Activated CD8-positive, alpha-beta T cell treated with anti-CD3 and anti-CD28 coated beads for 36 hours (primary cell): ENCODE measurements around the gene THBD. TPM values are rescaled to one million over a fixed set of nuclear protein-coding genes. Genes with fewer than 3 reads are reported as not detected.

Source experiments
- ATAC-seq: fragments of 200-7000 bp; cut with Tn5 transposase; one replicate; pipeline ENCODE4 v1.10.0; 2021; ENCODE audit warnings: mild to moderate bottlenecking, moderate library complexity
- CTCF ChIA-PET: fragments of 350-600 bp; sonication (Branson Sonifier 250); formaldehyde crosslinking; loops from one replicate; lab custom pipeline; 2021; ENCODE audit warnings: antibody characterized with exemption; lab: Charles Lee
- POLR2A ChIA-PET: fragments of 350-600 bp; sonication (Branson Sonifier 250); formaldehyde crosslinking; loops from one replicate; lab custom pipeline; 2021; ENCODE audit warnings: antibody characterized with exemption; lab: Charles Lee
- DNase-seq: peaks from one replicate; pipeline ENCODE4 v3.0.0-alpha.2; 2020
- H3K27ac Mint-ChIP-seq: one replicate; pipeline ENCODE4 v1.8.0; 2021; ENCODE audit warnings: mild to moderate bottlenecking, mixed read lengths
- H3K27me3 Mint-ChIP-seq: one replicate; pipeline ENCODE4 v1.8.0; 2021; ENCODE audit warnings: mixed read lengths
- H3K36me3 Mint-ChIP-seq: one replicate; pipeline ENCODE4 v1.8.0; 2021; ENCODE audit warnings: low read depth, mixed read lengths
- H3K4me1 Mint-ChIP-seq: one replicate; pipeline ENCODE4 v1.8.0; 2021; ENCODE audit warnings: low read depth, mixed read lengths
- H3K4me3 Mint-ChIP-seq: one replicate; pipeline ENCODE4 v1.8.0; 2021; ENCODE audit warnings: mild to moderate bottlenecking, moderate library complexity, mixed read lengths
- H3K9me3 Mint-ChIP-seq: one replicate; pipeline ENCODE4 v1.8.0; 2021; ENCODE audit warnings: mixed read lengths
- CTCF ChIP-seq: fragments of 200-600 bp; IDR thresholded peaks from one replicate; pipeline ENCODE4 v1.8.0; 2022; ENCODE audit warnings: antibody characterized with exemption, mild to moderate bottlenecking
- intact Hi-C: fragments of 100-400 bp; cut with micrococcal nuclease; formaldehyde crosslinking; loops from one replicate; pipeline ENCODE4 v1.10.0; 2022
- total RNA-seq, 2 experiments: library from RNA; stranded (reverse); gene quantifications; one replicate each; pipeline ENCODE4 v1.2.3, GENCODE V29; 2021

Gene THBD
- total RNA-seq, 2 experiments from 2014 or later, result not detected

GRCh38 chr20:23092384-23092756 lies 42.9 kb upstream of the THBD start:
- Mint-ChIP-seq H3K4me1 (no peaks in the 10 kb centered on the region), H3K36me3 (no peaks in the 10 kb centered on the region), H3K4me3 (no peak overlapping the region), H3K9me3 (no peaks in the 10 kb centered on the region), H3K27me3 (no peaks in the 10 kb centered on the region), H3K27ac (no peak overlapping the region)
- no peak for ATAC-seq
- intact Hi-C loops, result no loop called here
- DNase-seq, result no peak
- CTCF ChIA-PET, result interaction anchor here (0.9 kb wide), 1 partner anchor 400 kb away, joined by 3 read pairs; no protein-coding TSS in a partner anchor
- no peak for TF ChIP-seq CTCF
- POLR2A ChIA-PET, result no interaction called here

GRCh38 chr20:23091721-23092383 lies 42.4 kb upstream of the THBD start:
- no peaks in the 10 kb centered on the region for H3K36me3 Mint-ChIP-seq
- no peak for ATAC-seq
- TF ChIP-seq CTCF, result no peak
- H3K9me3 Mint-ChIP-seq, result no peaks in the 10 kb centered on the region
- no peak for DNase-seq
- no peaks in the 10 kb centered on the region for H3K4me1 Mint-ChIP-seq
- no peak overlapping the region for H3K4me3 Mint-ChIP-seq
- H3K27ac Mint-ChIP-seq, result no peak overlapping the region
- H3K27me3 Mint-ChIP-seq, result no peaks in the 10 kb centered on the region
- ChIA-PET POLR2A (interaction anchor here (0.7 kb wide), 1 partner anchor 18 kb away, joined by 6 read pairs; no protein-coding TSS in a partner anchor), CTCF (interaction anchor here (0.6 to 0.9 kb wide), 2 partner anchors 251 to 400 kb away, joined by 3 read pairs; no protein-coding TSS in a partner anchor)
- intact Hi-C loops, result no loop called here

- TF ChIP-seq CTCF, result no peak
- Mint-ChIP-seq H3K27ac (no peak overlapping the region), H3K9me3 (no peaks in the 10 kb centered on the region), H3K36me3 (no peaks in the 10 kb centered on the region), H3K27me3 (no peaks in the 10 kb centered on the region), H3K4me1 (peaks cover 6% of the 10 kb centered on the region), H3K4me3 (no peak overlapping the region)
- ChIA-PET CTCF (no interaction called here), POLR2A (no interaction called here)
- ATAC-seq, result no peak
- no peak for DNase-seq
- intact Hi-C loops, result no loop called here
These were observed 41.4 kb upstream of the THBD start for GRCh38 chr20:23090878-23091277.

GRCh38 chr20:23090147-23090546 lies 40.7 kb upstream of the THBD start:
- no peak for ATAC-seq
- H3K4me3 Mint-ChIP-seq, result no peak overlapping the region
- CTCF ChIA-PET, result no interaction called here
- no peak for DNase-seq
- H3K27me3 Mint-ChIP-seq, result no peaks in the 10 kb centered on the region
- TF ChIP-seq CTCF, result no peak
- POLR2A ChIA-PET, result no interaction called here
- H3K27ac Mint-ChIP-seq, result no peak overlapping the region
- intact Hi-C loops, result no loop called here
- H3K4me1 Mint-ChIP-seq, result peaks cover 6% of the 10 kb centered on the region
- no peaks in the 10 kb centered on the region for H3K9me3 Mint-ChIP-seq
- no peaks in the 10 kb centered on the region for H3K36me3 Mint-ChIP-seq

GRCh38 chr20:23088866-23089265 lies 39.4 kb upstream of the THBD start:
- CTCF ChIA-PET, result no interaction called here
- ATAC-seq, result no peak

More at GRCh38 chr20:23088866-23089265, 39.4 kb upstream of the THBD start:
- no peak overlapping the region for H3K4me3 Mint-ChIP-seq
- no peaks in the 10 kb centered on the region for H3K9me3 Mint-ChIP-seq
- peaks cover 6% of the 10 kb centered on the region for H3K4me1 Mint-ChIP-seq
- POLR2A ChIA-PET, result no interaction called here
- intact Hi-C loops, result no loop called here
- H3K27me3 Mint-ChIP-seq, result no peaks in the 10 kb centered on the region
- no peak for DNase-seq
- TF ChIP-seq CTCF, result no peak
- H3K27ac Mint-ChIP-seq, result no peak overlapping the region
- no peaks in the 10 kb centered on the region for H3K36me3 Mint-ChIP-seq
